ENCODE data around the gene DYRK1A.
A peak's percentile ranks its signal among the peaks of the same experiment; 100 is the strongest.

The DYRK1A gene

GRCh38 chr21:37565530-37566223 is 199.1 kb downstream of the DYRK1A start:
- H3K4me1 ChIP-seq (ENCODE audit: low read length), result peaks cover 15% of the 10 kb centered on the region
- H4K20me1 ChIP-seq (ENCODE audit: insufficient read depth, low read length), result no peaks in the 10 kb centered on the region
- H3K79me2 ChIP-seq (ENCODE audit: low read length), result 0 out of 2 replicates have a peak, but pooled peaks cover 6% of the 10 kb centered on the region
- H3K9me3 ChIP-seq (replicated peaks; ENCODE audit: insufficient read depth, low read length), result no peaks in the 10 kb centered on the region
- no peaks in the 10 kb centered on the region for H3K9me2 ChIP-seq (replicated peaks; ENCODE audit: insufficient read depth, low read length)
- no peak overlapping the region for H3K9ac ChIP-seq (ENCODE audit: low read length)
- no peak overlapping the region for H3K27ac ChIP-seq (ENCODE audit: low read length)
- peak; percentile 21 for DNase-seq
- H3K4me3 ChIP-seq (ENCODE audit: low read length), result no peak overlapping the region
- 0 out of 2 replicates have a peak overlapping the region, but pooled peaks have one; percentile 9 for H2AFZ ChIP-seq (ENCODE audit: low read length)
- H3K36me3 ChIP-seq (replicated peaks; ENCODE audit: insufficient read depth, low read length), result no peaks in the 10 kb centered on the region
- H3F3A ChIP-seq (ENCODE audit: insufficient read depth, low read length), result peaks cover 14% of the 10 kb centered on the region; the same call in 1 of the 2 replicates
- TF ChIP-seq EZH2phosphoT487 (IDR thresholded peaks at IDR 0.05; ENCODE audit: low read length) (no peak), EZH2 (optimal IDR thresholded peaks at IDR 0.05; ENCODE audit: low read depth, low read length) (no peak), CTCF (IDR thresholded peaks at IDR 0.05; ENCODE audit: low read length) (no peak)
- peak overlapping the region; percentile 88; the same call in 1 of the 2 replicates for H3K4me2 ChIP-seq (ENCODE audit: low read depth, low read length)
- H3K27me3 ChIP-seq (replicated peaks; ENCODE audit: insufficient read depth, low read length), result no peaks in the 10 kb centered on the region

- Histone ChIP-seq H3K4me1 (ENCODE audit: low read length) (peaks cover 15% of the 10 kb centered on the region), H3K36me3 (replicated peaks; ENCODE audit: insufficient read depth, low read length) (no peaks in the 10 kb centered on the region), H3K9ac (ENCODE audit: low read length) (no peak overlapping the region), H3K4me3 (ENCODE audit: low read length) (no peak overlapping the region), H3F3A (ENCODE audit: insufficient read depth, low read length) (peaks cover 14% of the 10 kb centered on the region; the same call in 1 of the 2 replicates), H3K79me2 (ENCODE audit: low read length) (0 out of 2 replicates have a peak, but pooled peaks cover 6% of the 10 kb centered on the region), H3K9me2 (replicated peaks; ENCODE audit: insufficient read depth, low read length) (no peaks in the 10 kb centered on the region), H4K20me1 (ENCODE audit: insufficient read depth, low read length) (no peaks in the 10 kb centered on the region), H3K9me3 (replicated peaks; ENCODE audit: insufficient read depth, low read length) (no peaks in the 10 kb centered on the region), H2AFZ (ENCODE audit: low read length) (no peak overlapping the region), H3K27ac (ENCODE audit: low read length) (no peak overlapping the region), H3K4me2 (ENCODE audit: low read depth, low read length) (no peak overlapping the region), H3K27me3 (replicated peaks; ENCODE audit: insufficient read depth, low read length) (no peaks in the 10 kb centered on the region)
- DNase-seq, result no peak
- no peak for TF ChIP-seq EZH2phosphoT487 (IDR thresholded peaks at IDR 0.05; ENCODE audit: low read length)
- no peak for TF ChIP-seq CTCF (IDR thresholded peaks at IDR 0.05; ENCODE audit: low read length)
- no peak for TF ChIP-seq EZH2 (optimal IDR thresholded peaks at IDR 0.05; ENCODE audit: low read depth, low read length)
Measured at GRCh38 chr21:37566790-37567615, 200.4 kb downstream of the DYRK1A start.

GRCh38 chr21:37568415-37568814 is 201.8 kb downstream of the DYRK1A start:
- no peak for TF ChIP-seq EZH2 (optimal IDR thresholded peaks at IDR 0.05; ENCODE audit: low read depth, low read length)
- TF ChIP-seq EZH2phosphoT487 (IDR thresholded peaks at IDR 0.05; ENCODE audit: low read length), result no peak
- no peak for TF ChIP-seq CTCF (IDR thresholded peaks at IDR 0.05; ENCODE audit: low read length)
- DNase-seq, result no peak
- Histone ChIP-seq H3K4me1 (ENCODE audit: low read length) (peaks cover 11% of the 10 kb centered on the region), H4K20me1 (ENCODE audit: insufficient read depth, low read length) (no peaks in the 10 kb centered on the region), H2AFZ (ENCODE audit: low read length) (no peak overlapping the region), H3K36me3 (replicated peaks; ENCODE audit: insufficient read depth, low read length) (no peaks in the 10 kb centered on the region), H3K4me3 (ENCODE audit: low read length) (no peak overlapping the region), H3K9me2 (replicated peaks; ENCODE audit: insufficient read depth, low read length) (no peaks in the 10 kb centered on the region), H3F3A (ENCODE audit: insufficient read depth, low read length) (peaks cover 14% of the 10 kb centered on the region; the same call in 1 of the 2 replicates), H3K9ac (ENCODE audit: low read length) (no peak overlapping the region), H3K79me2 (ENCODE audit: low read length) (0 out of 2 replicates have a peak, but pooled peaks cover 1% of the 10 kb centered on the region), H3K9me3 (replicated peaks; ENCODE audit: insufficient read depth, low read length) (no peaks in the 10 kb centered on the region), H3K27ac (ENCODE audit: low read length) (no peak overlapping the region), H3K27me3 (replicated peaks; ENCODE audit: insufficient read depth, low read length) (no peaks in the 10 kb centered on the region), H3K4me2 (ENCODE audit: low read depth, low read length) (no peak overlapping the region)

All from MM.1S (cell line).